Measurements from ENCODE around the gene SCO2.

The SCO2 gene

GRCh38 chr22:50481045-50481439 is 44.4 kb downstream of the SCO2 start:
- H3K36me3 Mint-ChIP-seq (ENCODE audit: low read depth), result no peaks in the 10 kb centered on the region
- H3K27ac Mint-ChIP-seq, result no peak overlapping the region
- H3K4me1 Mint-ChIP-seq, result peaks cover 8% of the 10 kb centered on the region
- peaks cover 58% of the 10 kb centered on the region for H3K27me3 Mint-ChIP-seq (ENCODE audit: low read depth)
- H3K4me3 Mint-ChIP-seq, result peak overlapping the region; percentile 23 to 38 (median 25)
- H3K9me3 Mint-ChIP-seq, result no peaks in the 10 kb centered on the region
- TF ChIP-seq CTCF (IDR thresholded peaks at IDR 0.05; ENCODE audit: unreplicated experiment in 3 of 3), result no peak

- H3K4me3 Mint-ChIP-seq, result peak overlapping the region; percentile 62 to 71 (median 68)
- no peaks in the 10 kb centered on the region for H3K36me3 Mint-ChIP-seq (ENCODE audit: low read depth)
- peaks cover 51% of the 10 kb centered on the region for H3K27me3 Mint-ChIP-seq (ENCODE audit: low read depth)
- TF ChIP-seq CTCF (IDR thresholded peaks at IDR 0.05; ENCODE audit: unreplicated experiment in 3 of 3), result no peak
- H3K9me3 Mint-ChIP-seq, result no peaks in the 10 kb centered on the region
- peaks cover 8% of the 10 kb centered on the region for H3K4me1 Mint-ChIP-seq
- H3K27ac Mint-ChIP-seq, result no peak overlapping the region
These were observed 45.7 kb downstream of the SCO2 start for GRCh38 chr22:50479721-50480120.

- Mint-ChIP-seq H3K9me3 (no peaks in the 10 kb centered on the region), H3K4me1 (peaks cover 22% of the 10 kb centered on the region), H3K4me3 (peak overlapping the region; percentile 37 to 85 (median 68)), H3K27ac (no peak overlapping the region), H3K36me3 (ENCODE audit: low read depth) (no peaks in the 10 kb centered on the region), H3K27me3 (ENCODE audit: low read depth) (peaks cover 49% of the 10 kb centered on the region)
- no peak for TF ChIP-seq CTCF (IDR thresholded peaks at IDR 0.05; ENCODE audit: unreplicated experiment in 3 of 3)
These were observed 47.5 kb downstream of the SCO2 start for GRCh38 chr22:50477923-50478322.

- no peaks in the 10 kb centered on the region for H3K9me3 Mint-ChIP-seq
- no peaks in the 10 kb centered on the region for H3K36me3 Mint-ChIP-seq (ENCODE audit: low read depth)
- H3K4me3 Mint-ChIP-seq, result peak overlapping the region; percentile 72 to 86 (median 85)
- H3K4me1 Mint-ChIP-seq, result peaks cover 29% of the 10 kb centered on the region
- no peak for TF ChIP-seq CTCF (IDR thresholded peaks at IDR 0.05; ENCODE audit: unreplicated experiment in 3 of 3)
- H3K27ac Mint-ChIP-seq, result peak overlapping the region in 1 of 3 experiments; percentile 47
- H3K27me3 Mint-ChIP-seq (ENCODE audit: low read depth), result peaks cover 44% of the 10 kb centered on the region
These were observed 48.5 kb downstream of the SCO2 start for GRCh38 chr22:50476868-50477267.

- Mint-ChIP-seq H3K4me3 (peak overlapping the region; percentile 72 to 86 (median 85)), H3K9me3 (no peaks in the 10 kb centered on the region), H3K27ac (peak overlapping the region in 2 of 3 experiments; percentile 40 to 51), H3K27me3 (ENCODE audit: low read depth) (peaks cover 39% of the 10 kb centered on the region), H3K36me3 (ENCODE audit: low read depth) (no peaks in the 10 kb centered on the region), H3K4me1 (peaks cover 34% of the 10 kb centered on the region)
- TF ChIP-seq CTCF (IDR thresholded peaks at IDR 0.05; ENCODE audit: unreplicated experiment in 3 of 3), result no peak
These were observed 49.8 kb downstream of the SCO2 start for GRCh38 chr22:50475652-50476002.

All from nephron (organoid).